Activated CD4-positive, alpha-beta memory T cell treated with anti-CD3 and anti-CD28 coated beads for 36 hours (primary cell): ENCODE data around the gene NTNG2. TPM values are rescaled to one million over a fixed set of nuclear protein-coding genes. Genes with fewer than 3 reads are reported as not detected.

ENCODE experiments used
- CTCF ChIA-PET: fragments of 350-600 bp; sonication (Branson Sonifier 250); formaldehyde crosslinking; loops from one replicate; lab custom pipeline; 2021; ENCODE audit warnings: antibody characterized with exemption, inconsistent platforms; lab: Charles Lee
- POLR2A ChIA-PET: fragments of 350-600 bp; sonication (Branson Sonifier 250); formaldehyde crosslinking; loops from one replicate; lab custom pipeline; 2021; ENCODE audit warnings: antibody characterized with exemption; lab: Charles Lee
- DNase-seq: peaks from one replicate; pipeline ENCODE4 v3.0.0-alpha.2; 2020
- H3K27ac Mint-ChIP-seq: one replicate; pipeline ENCODE4 v1.8.0; 2021; ENCODE audit warnings: mixed read lengths
- H3K27me3 Mint-ChIP-seq: one replicate; pipeline ENCODE4 v1.8.0; 2021; ENCODE audit warnings: mixed read lengths
- H3K36me3 Mint-ChIP-seq: one replicate; pipeline ENCODE4 v1.8.0; 2021; ENCODE audit warnings: mixed read lengths
- H3K4me1 Mint-ChIP-seq: one replicate; pipeline ENCODE4 v1.8.0; 2021; ENCODE audit warnings: low read depth, mixed read lengths
- H3K4me3 Mint-ChIP-seq: one replicate; pipeline ENCODE4 v1.8.0; 2021; ENCODE audit warnings: mild to moderate bottlenecking, mixed read lengths
- H3K9me3 Mint-ChIP-seq: one replicate; pipeline ENCODE4 v1.8.0; 2021; ENCODE audit warnings: mixed read lengths
- intact Hi-C: fragments of 100-400 bp; cut with micrococcal nuclease; formaldehyde crosslinking; loops from one replicate; pipeline ENCODE4 v1.15.1; 2023
- total RNA-seq, 2 experiments: library from RNA; stranded (reverse); gene quantifications; one replicate each; pipeline ENCODE4 v1.2.3, GENCODE V29; 2021

Gene NTNG2
- total RNA-seq, 2 experiments from 2014 or later, result 0.77 to 1.4 TPM

- intact Hi-C loops, result loop anchor here (2.0 kb wide), 1 partner anchor 19 kb away; no protein-coding TSS in a partner anchor
- Mint-ChIP-seq H3K27me3 (peaks cover 4% of the 10 kb centered on the region), H3K4me1 (peaks cover 8% of the 10 kb centered on the region), H3K27ac (no peak overlapping the region), H3K4me3 (no peak overlapping the region), H3K36me3 (no peaks in the 10 kb centered on the region), H3K9me3 (no peaks in the 10 kb centered on the region)
- POLR2A ChIA-PET, result interaction anchor here (0.5 kb wide), 1 partner anchor 202 kb away, joined by 3 read pairs; no protein-coding TSS in a partner anchor
- DNase-seq, result no peak
- CTCF ChIA-PET, result interaction anchor here (0.8 to 10.1 kb wide), 7 partner anchors 13 to 485 kb away, joined by 3 to 179 read pairs (median 8); no protein-coding TSS in a partner anchor
Observed at GRCh38 chr9:132239999-132240840, 78.4 kb downstream of the NTNG2 start.

GRCh38 chr9:132240841-132241482, 79.1 kb downstream of the NTNG2 start:
- peak overlapping the region; percentile 93 for H3K4me3 Mint-ChIP-seq
- H3K36me3 Mint-ChIP-seq, result no peaks in the 10 kb centered on the region
- CTCF ChIA-PET, result interaction anchor here (0.6 to 10.1 kb wide), 11 partner anchors 11 to 501 kb away, joined by 3 to 179 read pairs (median 8); partner anchors contain the start of genes DDX31 and GTF3C4
- intact Hi-C loops, result loop anchor here (2.0 kb wide), 1 partner anchor 18 kb away; no protein-coding TSS in a partner anchor
- H3K9me3 Mint-ChIP-seq, result no peaks in the 10 kb centered on the region
- POLR2A ChIA-PET, result interaction anchor here (1.0 kb wide), 2 partner anchors 114 to 483 kb away, joined by 3 read pairs; partner anchors contain the start of gene SETX
- H3K27ac Mint-ChIP-seq, result peak overlapping the region; percentile 45
- H3K27me3 Mint-ChIP-seq, result peaks cover 6% of the 10 kb centered on the region
- H3K4me1 Mint-ChIP-seq, result peaks cover 8% of the 10 kb centered on the region
- DNase-seq, result peak; percentile 99

- H3K36me3 Mint-ChIP-seq, result no peaks in the 10 kb centered on the region
- H3K9me3 Mint-ChIP-seq, result no peaks in the 10 kb centered on the region
- intact Hi-C loops, result loop anchor here (2.0 kb wide), 1 partner anchor 17 kb away; no protein-coding TSS in a partner anchor
- peaks cover 8% of the 10 kb centered on the region for H3K4me1 Mint-ChIP-seq
- POLR2A ChIA-PET, result interaction anchor here (1.0 kb wide), 2 partner anchors 113 to 483 kb away, joined by 3 read pairs; partner anchors contain the start of gene SETX
- CTCF ChIA-PET, result interaction anchor here (0.6 to 10.1 kb wide), 10 partner anchors 11 to 501 kb away, joined by 3 to 179 read pairs (median 6); partner anchors contain the start of genes DDX31 and GTF3C4
- peak overlapping the region; percentile 45 for H3K27ac Mint-ChIP-seq
- no peak for DNase-seq
- H3K4me3 Mint-ChIP-seq, result peak overlapping the region; percentile 93
- peaks cover 6% of the 10 kb centered on the region for H3K27me3 Mint-ChIP-seq
Observed at GRCh38 chr9:132241483-132241839, 79.6 kb downstream of the NTNG2 start.

GRCh38 chr9:132241840-132242620, 80.2 kb downstream of the NTNG2 start:
- peak overlapping the region; percentile 93 for H3K4me3 Mint-ChIP-seq
- ChIA-PET CTCF (interaction anchor here (0.6 to 10.1 kb wide), 10 partner anchors 10 to 502 kb away, joined by 3 to 179 read pairs (median 6); partner anchors contain the start of genes DDX31 and GTF3C4), POLR2A (interaction anchor here (1.0 kb wide), 2 partner anchors 113 to 484 kb away, joined by 3 read pairs; partner anchors contain the start of gene SETX)
- intact Hi-C loops, result loop anchor here (2.0 kb wide), 1 partner anchor 17 kb away; no protein-coding TSS in a partner anchor
- peak; percentile 57 for DNase-seq
- H3K9me3 Mint-ChIP-seq, result no peaks in the 10 kb centered on the region
- H3K36me3 Mint-ChIP-seq, result no peaks in the 10 kb centered on the region
- H3K27ac Mint-ChIP-seq, result no peak overlapping the region
- peaks cover 8% of the 10 kb centered on the region for H3K27me3 Mint-ChIP-seq
- peaks cover 8% of the 10 kb centered on the region for H3K4me1 Mint-ChIP-seq

- DNase-seq, result no peak
- H3K4me1 Mint-ChIP-seq, result peaks cover 8% of the 10 kb centered on the region
- no peak overlapping the region for H3K27ac Mint-ChIP-seq
- no peaks in the 10 kb centered on the region for H3K36me3 Mint-ChIP-seq
- H3K9me3 Mint-ChIP-seq, result no peaks in the 10 kb centered on the region
- H3K4me3 Mint-ChIP-seq, result peak overlapping the region; percentile 84
- CTCF ChIA-PET, result interaction anchor here (1.2 kb wide), 1 partner anchor 10 kb away, joined by 5 read pairs; no protein-coding TSS in a partner anchor
- POLR2A ChIA-PET, result no interaction called here
- H3K27me3 Mint-ChIP-seq, result peaks cover 8% of the 10 kb centered on the region
- intact Hi-C loops, result no loop called here
Observed at GRCh38 chr9:132242621-132243155, 80.8 kb downstream of the NTNG2 start.

- intact Hi-C loops, result no loop called here
- Mint-ChIP-seq H3K27me3 (peaks cover 8% of the 10 kb centered on the region), H3K27ac (no peak overlapping the region), H3K4me1 (peaks cover 8% of the 10 kb centered on the region), H3K9me3 (no peaks in the 10 kb centered on the region), H3K36me3 (no peaks in the 10 kb centered on the region), H3K4me3 (peak overlapping the region; percentile 20)
- ChIA-PET CTCF (interaction anchor here (1.2 kb wide), 1 partner anchor 9 kb away, joined by 5 read pairs; no protein-coding TSS in a partner anchor), POLR2A (no interaction called here)
- DNase-seq, result no peak
Observed at GRCh38 chr9:132243156-132244074, 81.6 kb downstream of the NTNG2 start.

- Mint-ChIP-seq H3K27ac (no peak overlapping the region), H3K9me3 (no peaks in the 10 kb centered on the region), H3K27me3 (peaks cover 8% of the 10 kb centered on the region), H3K4me3 (no peak overlapping the region), H3K4me1 (peaks cover 8% of the 10 kb centered on the region), H3K36me3 (no peaks in the 10 kb centered on the region)
- CTCF ChIA-PET, result interaction anchor here (2.3 kb wide), 1 partner anchor 8 kb away, joined by 8 read pairs; no protein-coding TSS in a partner anchor
- intact Hi-C loops, result no loop called here
- no peak for DNase-seq
- POLR2A ChIA-PET, result no interaction called here
Observed at GRCh38 chr9:132244582-132245455, 83.0 kb downstream of the NTNG2 start.

- ChIA-PET POLR2A (no interaction called here), CTCF (interaction anchor here (2.3 kb wide), 1 partner anchor 9 kb away, joined by 8 read pairs; no protein-coding TSS in a partner anchor)
- Mint-ChIP-seq H3K27me3 (peaks cover 8% of the 10 kb centered on the region), H3K9me3 (no peaks in the 10 kb centered on the region), H3K4me3 (no peak overlapping the region), H3K4me1 (peaks cover 8% of the 10 kb centered on the region), H3K27ac (no peak overlapping the region), H3K36me3 (no peaks in the 10 kb centered on the region)
- no peak for DNase-seq
- intact Hi-C loops, result no loop called here
Observed at GRCh38 chr9:132245465-132245864, 83.6 kb downstream of the NTNG2 start.

GRCh38 chr9:132247942-132248341, 86.1 kb downstream of the NTNG2 start:
- DNase-seq, result no peak
- CTCF ChIA-PET, result interaction anchor here (1.1 to 2.2 kb wide), 3 partner anchors 10 to 12 kb away, joined by 3 to 6 read pairs (median 5); no protein-coding TSS in a partner anchor
- Mint-ChIP-seq H3K27ac (no peak overlapping the region), H3K9me3 (no peaks in the 10 kb centered on the region), H3K4me3 (no peak overlapping the region), H3K4me1 (no peaks in the 10 kb centered on the region), H3K36me3 (no peaks in the 10 kb centered on the region), H3K27me3 (peaks cover 6% of the 10 kb centered on the region)
- POLR2A ChIA-PET, result no interaction called here
- intact Hi-C loops, result no loop called here
